Measurements from ENCODE around the gene PSME1.

Gene PSME1

DNA sequence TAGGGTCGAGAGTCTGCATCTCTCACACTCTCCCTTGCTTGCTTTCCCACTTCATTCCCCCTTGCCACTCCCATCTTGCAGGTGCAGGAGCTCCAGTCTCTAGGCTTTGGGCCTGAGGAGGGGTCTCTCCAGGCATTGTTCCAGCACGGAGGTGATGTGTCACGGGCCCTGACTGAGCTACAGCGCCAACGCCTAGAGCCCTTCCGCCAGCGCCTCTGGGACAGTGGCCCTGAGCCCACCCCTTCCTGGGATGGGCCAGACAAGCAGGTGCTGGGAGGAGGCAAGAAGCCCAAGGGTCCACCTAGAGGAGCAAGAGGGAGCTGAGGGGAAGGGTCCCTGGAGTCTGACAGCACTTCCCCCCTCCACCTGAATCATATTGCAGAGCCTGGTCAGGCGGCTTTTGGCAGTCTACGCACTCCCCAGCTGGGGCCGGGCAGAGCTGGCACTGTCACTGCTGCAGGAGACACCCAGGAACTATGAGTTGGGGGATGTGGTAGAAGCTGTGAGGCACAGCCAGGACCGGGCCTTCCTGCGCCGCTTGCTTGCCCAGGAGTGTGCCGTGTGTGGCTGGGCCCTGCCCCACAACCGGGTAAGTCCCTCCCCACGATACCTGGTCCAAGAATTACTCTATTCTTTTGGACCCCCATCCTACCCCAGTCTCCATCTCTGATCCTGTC is 15.5 kb downstream of the PSME1 start:
- ChIA-PET POLR2A (interaction anchor here (1.3 to 1.4 kb wide), 2 partner anchors 10 to 12 kb away, joined by 5 to 7 read pairs; partner anchors contain the start of gene IRF9), CTCF (interaction anchor here (1.0 to 12.0 kb wide), 6 partner anchors 10 to 43 kb away, joined by 3 to 154 read pairs (median 4); partner anchors contain the start of genes EMC9, IRF9 and PSME1)
- no peak for DNase-seq (ENCODE audit: extremely low spot score)
- TF ChIP-seq CTCF (IDR thresholded peaks at IDR 0.05; ENCODE audit: control extremely low read depth, extremely low read depth, low read depth, missing control alignments) = no peak

DNA sequence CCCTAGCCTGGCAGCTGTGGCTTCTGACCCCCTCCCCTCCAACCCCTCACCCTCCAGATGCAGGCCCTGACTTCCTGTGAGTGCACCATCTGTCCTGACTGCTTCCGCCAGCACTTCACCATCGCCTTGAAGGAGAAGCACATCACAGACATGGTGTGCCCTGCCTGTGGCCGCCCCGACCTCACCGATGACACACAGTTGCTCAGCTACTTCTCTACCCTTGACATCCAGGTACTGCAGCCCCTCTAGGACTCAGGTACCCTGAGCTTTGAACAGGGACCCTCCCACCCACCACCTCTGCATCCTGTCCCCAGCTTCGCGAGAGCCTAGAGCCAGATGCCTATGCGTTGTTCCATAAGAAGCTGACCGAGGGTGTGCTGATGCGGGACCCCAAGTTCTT is 19.1 kb downstream of the PSME1 start:
- POLR2A ChIA-PET = interaction anchor here (1.2 to 1.3 kb wide), 2 partner anchors 8 to 9 kb away, joined by 5 to 6 read pairs; partner anchors contain the start of gene RNF31
- DNase-seq (ENCODE audit: extremely low spot score) = no peak
- TF ChIP-seq CTCF (IDR thresholded peaks at IDR 0.05; ENCODE audit: control extremely low read depth, extremely low read depth, low read depth, missing control alignments) = no peak
- CTCF ChIA-PET = interaction anchor here (1.1 to 12.0 kb wide), 6 partner anchors 8 to 46 kb away, joined by 3 to 154 read pairs (median 4); partner anchors contain the start of genes EMC9, IRF9, PSME2 and RNF31

DNA sequence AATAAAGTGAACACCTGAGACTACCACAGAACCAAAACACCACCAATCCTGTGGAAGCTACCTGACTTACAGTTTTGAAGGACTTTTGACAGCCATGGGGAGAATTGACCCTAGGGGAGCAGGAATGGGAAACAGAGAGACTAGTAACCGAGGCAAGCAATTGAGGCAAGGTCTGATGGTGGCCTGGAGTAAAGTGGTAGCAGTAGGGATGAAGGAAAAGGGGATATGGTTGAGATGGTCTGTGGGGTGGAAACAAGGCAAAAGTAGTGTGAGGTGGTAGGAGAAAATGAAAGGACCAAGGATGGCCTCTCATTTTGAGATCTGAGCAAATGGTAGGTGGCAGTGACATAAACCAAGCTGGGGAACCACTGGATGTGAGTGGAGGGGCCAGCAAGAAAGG is 20.8 kb downstream of the PSME1 start:
- DNase-seq (ENCODE audit: extremely low spot score) = no peak
- no peak for TF ChIP-seq CTCF (IDR thresholded peaks at IDR 0.05; ENCODE audit: control extremely low read depth, extremely low read depth, low read depth, missing control alignments)
- ChIA-PET CTCF (interaction anchor here (0.9 to 1.2 kb wide), 3 partner anchors 9 to 18 kb away, joined by 3 to 6 read pairs (median 4); partner anchors contain the start of gene RNF31), POLR2A (interaction anchor here (0.8 to 1.0 kb wide), 2 partner anchors 16 to 143 kb away, joined by 3 read pairs; partner anchors contain the start of genes DHRS1, EMC9 and NOP9)

DNA sequence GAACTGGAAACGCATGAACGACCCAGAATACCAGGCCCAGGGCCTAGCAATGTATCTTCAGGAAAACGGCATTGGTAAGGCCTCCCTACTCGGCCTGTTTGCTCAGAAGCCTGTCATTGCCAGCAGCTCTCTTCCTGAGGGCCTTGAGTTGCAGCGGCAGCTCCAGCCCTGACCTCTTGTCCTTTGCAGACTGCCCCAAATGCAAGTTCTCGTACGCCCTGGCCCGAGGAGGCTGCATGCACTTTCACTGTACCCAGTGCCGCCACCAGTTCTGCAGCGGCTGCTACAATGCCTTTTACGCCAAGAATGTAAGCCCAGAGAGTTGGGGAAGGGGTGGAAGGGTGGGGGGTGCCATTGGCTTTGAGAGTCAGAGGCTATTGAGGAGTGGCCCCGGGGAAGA is 21.3 kb downstream of the PSME1 start:
- ChIA-PET CTCF (interaction anchor here (0.9 to 1.2 kb wide), 2 partner anchors 10 to 18 kb away, joined by 4 to 6 read pairs; partner anchors contain the start of gene RNF31), POLR2A (interaction anchor here (0.8 to 1.0 kb wide), 2 partner anchors 16 to 142 kb away, joined by 3 read pairs; partner anchors contain the start of genes DHRS1, EMC9 and NOP9)
- no peak for TF ChIP-seq CTCF (IDR thresholded peaks at IDR 0.05; ENCODE audit: control extremely low read depth, extremely low read depth, low read depth, missing control alignments)
- DNase-seq (ENCODE audit: extremely low spot score) = no peak

DNA sequence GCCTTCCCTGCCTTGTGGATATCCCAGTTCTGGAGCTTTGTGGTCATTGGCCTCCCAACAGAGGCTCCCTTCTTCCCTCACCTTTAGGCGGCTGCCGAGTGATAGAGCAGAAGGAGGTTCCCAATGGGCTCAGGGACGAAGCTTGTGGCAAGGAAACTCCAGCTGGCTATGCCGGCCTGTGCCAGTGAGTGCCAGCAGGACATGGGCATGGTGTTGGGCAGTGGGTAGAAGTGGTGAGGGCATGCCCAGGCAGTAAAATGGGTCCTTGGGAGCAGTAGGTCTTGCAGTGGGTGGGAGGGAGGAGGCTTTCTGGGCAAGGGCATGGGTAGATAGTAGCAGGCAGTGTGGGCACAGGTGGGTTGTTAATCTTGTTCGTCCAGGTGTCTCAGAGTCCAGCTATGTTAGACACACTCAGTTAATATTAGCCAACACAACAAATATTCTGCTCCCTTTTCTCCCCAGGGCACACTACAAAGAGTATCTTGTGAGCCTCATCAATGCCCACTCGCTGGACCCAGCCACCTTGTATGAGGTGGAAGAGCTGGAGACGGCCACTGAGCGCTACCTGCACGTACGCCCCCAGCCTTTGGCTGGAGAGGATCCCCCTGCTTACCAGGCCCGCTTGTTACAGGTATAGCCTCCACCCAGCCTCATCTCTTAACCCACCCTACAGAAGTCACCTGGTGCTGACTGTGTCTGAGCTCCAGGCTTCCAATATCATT is 23.9 kb downstream of the PSME1 start:
- TF ChIP-seq CTCF (IDR thresholded peaks at IDR 0.05; ENCODE audit: control extremely low read depth, extremely low read depth, low read depth, missing control alignments) = no peak
- ChIA-PET CTCF (interaction anchor here (1.0 to 7.3 kb wide), 20 partner anchors 11 to 148 kb away, joined by 3 to 154 read pairs (median 9); partner anchors contain the start of genes CIDEB, DCAF11, MDP1 and NRL), POLR2A (interaction anchor here (1.7 to 2.7 kb wide), 5 partner anchors 8 to 46 kb away, joined by 5 to 14 read pairs (median 5); partner anchors contain the start of genes DCAF11, NRL, PSME1 and PSME2)
- DNase-seq (ENCODE audit: extremely low spot score) = no peak

- CTCF ChIA-PET = interaction anchor here (0.6 to 7.3 kb wide), 35 partner anchors 11 to 571 kb away, joined by 3 to 154 read pairs (median 6); partner anchors contain the start of genes CHMP4A, CIDEB, DCAF11 and IPO4
- POLR2A ChIA-PET = interaction anchor here (1.1 to 2.7 kb wide), 8 partner anchors 9 to 65 kb away, joined by 3 to 14 read pairs (median 5); partner anchors contain the start of genes CHMP4A, DCAF11, NRL and PSME1
- no peak for DNase-seq (ENCODE audit: extremely low spot score)
- TF ChIP-seq CTCF (IDR thresholded peaks at IDR 0.05; ENCODE audit: control extremely low read depth, extremely low read depth, low read depth, missing control alignments) = no peak
These were observed 24.5 kb downstream of the PSME1 start for GRCh38 chr14:24160499-24160849.
